GM12864 (cell line): ENCODE results near the gene IGLL5.

ENCODE experiments used
- DNase-seq: peaks from one replicate; pipeline ENCODE4 v3.0.0-alpha.2; 2011; ENCODE audit warnings: low read depth
- H3K4me3 ChIP-seq: 2 replicates; pipeline ENCODE4 v1.5.1; 2011; ENCODE audit warnings: mild to moderate bottlenecking, low read depth, low read length, control low read depth
- TF ChIP-seq, protein P1 (sequence below): IDR thresholded peaks from 2 replicates; pipeline ENCODE4 v1.5.1; 2011; ENCODE audit warnings: low read depth, mild to moderate bottlenecking, moderate library complexity, low read length, control low read depth, inconsistent platforms; ENCODE audit errors: missing control alignments

The IGLL5 gene

GRCh38 chr22:22916215-22916951 is 28.8 kb downstream of the IGLL5 start:
- TF ChIP-seq, protein P1, sequence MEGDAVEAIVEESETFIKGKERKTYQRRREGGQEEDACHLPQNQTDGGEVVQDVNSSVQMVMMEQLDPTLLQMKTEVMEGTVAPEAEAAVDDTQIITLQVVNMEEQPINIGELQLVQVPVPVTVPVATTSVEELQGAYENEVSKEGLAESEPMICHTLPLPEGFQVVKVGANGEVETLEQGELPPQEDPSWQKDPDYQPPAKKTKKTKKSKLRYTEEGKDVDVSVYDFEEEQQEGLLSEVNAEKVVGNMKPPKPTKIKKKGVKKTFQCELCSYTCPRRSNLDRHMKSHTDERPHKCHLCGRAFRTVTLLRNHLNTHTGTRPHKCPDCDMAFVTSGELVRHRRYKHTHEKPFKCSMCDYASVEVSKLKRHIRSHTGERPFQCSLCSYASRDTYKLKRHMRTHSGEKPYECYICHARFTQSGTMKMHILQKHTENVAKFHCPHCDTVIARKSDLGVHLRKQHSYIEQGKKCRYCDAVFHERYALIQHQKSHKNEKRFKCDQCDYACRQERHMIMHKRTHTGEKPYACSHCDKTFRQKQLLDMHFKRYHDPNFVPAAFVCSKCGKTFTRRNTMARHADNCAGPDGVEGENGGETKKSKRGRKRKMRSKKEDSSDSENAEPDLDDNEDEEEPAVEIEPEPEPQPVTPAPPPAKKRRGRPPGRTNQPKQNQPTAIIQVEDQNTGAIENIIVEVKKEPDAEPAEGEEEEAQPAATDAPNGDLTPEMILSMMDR, result no peak
- no peak for DNase-seq
- H3K4me3 ChIP-seq, result no peak overlapping the region

GRCh38 chr22:22916952-22917290 is 29.3 kb downstream of the IGLL5 start:
- TF ChIP-seq, protein P1, result no peak
- no peak overlapping the region for H3K4me3 ChIP-seq

DNA sequence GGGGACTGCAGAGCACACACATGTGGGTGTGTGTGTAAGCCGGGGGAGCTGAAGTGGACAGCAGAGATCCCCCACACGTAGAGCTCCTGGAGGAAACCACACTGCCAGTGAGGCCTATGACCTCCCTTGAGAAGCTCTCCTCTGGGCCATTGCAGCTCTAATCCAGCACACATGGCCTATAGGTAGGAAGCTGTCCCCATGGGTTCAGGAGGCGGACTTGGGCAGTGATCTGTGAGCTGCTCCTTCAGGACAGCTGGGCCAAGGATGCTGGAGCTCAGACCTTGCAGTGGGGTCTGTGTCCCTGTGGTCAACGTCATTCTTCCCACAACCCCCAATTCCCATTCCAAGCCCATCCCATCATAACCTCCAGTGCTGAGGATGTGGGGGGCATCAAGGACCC is 29.8 kb downstream of the IGLL5 start:
- no peak overlapping the region for H3K4me3 ChIP-seq
- TF ChIP-seq, protein P1, result no peak
- DNase-seq, result no peak

More at GRCh38 chr22:22916952-22917290, 29.3 kb downstream of the IGLL5 start:
- no peak for DNase-seq

DNA sequence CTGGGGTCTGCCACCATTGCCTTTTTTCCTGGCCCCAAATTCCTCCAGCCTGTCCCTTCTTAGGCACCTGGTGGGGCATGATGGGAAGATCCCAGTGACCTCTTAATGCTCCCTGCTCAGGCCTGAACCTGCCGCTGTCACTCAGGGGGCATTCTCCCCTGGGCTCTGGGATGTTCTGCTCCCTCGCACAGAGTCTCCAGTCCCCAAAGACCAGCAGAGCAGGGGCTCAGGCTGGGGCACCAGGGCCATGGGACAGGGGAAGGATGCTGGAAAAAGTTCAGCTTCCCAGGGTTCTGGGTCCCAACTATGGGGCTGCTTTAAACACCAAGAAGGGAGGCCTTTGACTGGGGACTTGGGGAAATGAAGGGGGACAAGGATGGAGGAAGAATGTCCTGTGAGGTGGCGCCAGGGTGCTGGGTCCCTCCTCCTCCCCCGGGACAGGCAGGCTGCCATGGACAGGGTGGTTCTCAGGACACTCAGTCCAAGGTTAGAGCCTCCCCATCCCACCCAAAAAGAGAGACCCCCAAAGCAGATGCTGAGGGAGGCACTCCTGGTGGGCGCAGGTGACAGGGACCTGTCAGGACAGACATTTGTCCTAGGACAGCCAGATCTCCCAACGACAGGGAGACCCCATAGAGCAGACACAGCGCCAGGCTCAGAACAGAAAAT is 30.8 kb downstream of the IGLL5 start:
- no peak for DNase-seq
- no peak overlapping the region for H3K4me3 ChIP-seq
- TF ChIP-seq, protein P1, result no peak

GRCh38 chr22:22919041-22919440 is 31.4 kb downstream of the IGLL5 start:
- no peak for DNase-seq
- no peak overlapping the region for H3K4me3 ChIP-seq
- TF ChIP-seq, protein P1, result no peak

GRCh38 chr22:22920104-22920654 is 32.6 kb downstream of the IGLL5 start:
- H3K4me3 ChIP-seq, result no peak overlapping the region
- no peak for DNase-seq
- TF ChIP-seq, protein P1, result no peak
